Stimulated activated CD4-positive, alpha-beta T cell treated with anti-CD3 and anti-CD28 coated beads, Interleukin-2, amount 100 ng/mL, for 48 hours (primary cell): ENCODE results near the gene PLK3.
A peak's percentile ranks its signal among the peaks of the same experiment; 100 is the strongest.
"Not testable (repeated sequence)": the region's sequence is repeated elsewhere in the genome, so short reads cannot be mapped to it uniquely, and the experiment has no call there.

Experiments used
- DNase-seq, 2 donors: peaks; one replicate each; pipeline ENCODE4 v3.0.0-alpha.2; 2020

PLK3 gene

GRCh38 chr1:44829506-44830384 is 29.6 kb downstream of the PLK3 start:
- DNase-seq, result no peak

GRCh38 chr1:44830900-44831304 is 30.7 kb downstream of the PLK3 start:
- no peak for DNase-seq

GRCh38 chr1:44831516-44831915 is 31.3 kb downstream of the PLK3 start:
- no peak for DNase-seq

GRCh38 chr1:44832056-44832705 is 32.0 kb downstream of the PLK3 start:
- no peak for DNase-seq

GRCh38 chr1:44834328-44834727 is 34.2 kb downstream of the PLK3 start:
- DNase-seq, result no peak

- DNase-seq, result peak; percentile 89 to 92
Measured at GRCh38 chr1:44835738-44836675, 35.8 kb downstream of the PLK3 start.

GRCh38 chr1:44838294-44838693 is 38.1 kb downstream of the PLK3 start:
- not testable (repeated sequence) for DNase-seq

GRCh38 chr1:44839576-44839975 is 39.4 kb downstream of the PLK3 start:
- no peak for DNase-seq

GRCh38 chr1:44842486-44842861 is 42.3 kb downstream of the PLK3 start:
- DNase-seq, result no peak

GRCh38 chr1:44842862-44843655 is 42.9 kb downstream of the PLK3 start, which contains the start of gene PTCH2:
PTCH2 (minus strand) TSS chr1:44843253; CDS start chr1:44842932, 321 bp downstream.
- DNase-seq, result no peak

- DNase-seq, result no peak
Measured at GRCh38 chr1:44846985-44847384, 46.8 kb downstream of the PLK3 start.

- no peak for DNase-seq
Measured at GRCh38 chr1:44847845-44848244, 47.7 kb downstream of the PLK3 start.

- DNase-seq, result no peak
Measured at GRCh38 chr1:44848456-44849181, 48.4 kb downstream of the PLK3 start.

- no peak for DNase-seq
Measured at GRCh38 chr1:44849575-44850132, 49.5 kb downstream of the PLK3 start.

GRCh38 chr1:44851308-44851707 is 51.1 kb downstream of the PLK3 start:
- DNase-seq, result no peak

- DNase-seq, result no peak
Measured at GRCh38 chr1:44853201-44853600, 53.0 kb downstream of the PLK3 start.

GRCh38 chr1:44854970-44855369 is 54.8 kb downstream of the PLK3 start:
- DNase-seq, result no peak
